CD4-positive, CD25-positive, alpha-beta regulatory T cell (primary cell): Measurements from ENCODE around the gene DYNLT2. TPM values are rescaled to one million over a fixed set of nuclear protein-coding genes. Genes with fewer than 3 reads are reported as not detected.

Experiments used
- ATAC-seq, 2 donors: fragments of 150-1000 bp; cut with Tn5 transposase; one replicate each; pipeline ENCODE4 v1.10.0; 2021; ENCODE audit warnings: low read depth in 2 of 2, moderate number of reproducible peaks in 2 of 2, moderate library complexity in 1 of 2
- DNase-seq, 3 donors: peaks; one replicate each; pipeline versions ENCODE4 v3.0.0 to v3.0.0-alpha.2; 2012 to 2022; ENCODE audit warnings: mixed read lengths in 1 of 3
- H3K27ac ChIP-seq: one replicate; pipeline ENCODE4 v1.7.0; 2013; ENCODE audit warnings: mild to moderate bottlenecking, low read length; ENCODE audit not compliant: insufficient read depth, poor library complexity, severe bottlenecking
- H3K27me3 ChIP-seq: one replicate; pipeline ENCODE4 v1.7.0; 2013; ENCODE audit warnings: low read length; ENCODE audit not compliant: control insufficient read depth, insufficient read depth
- H3K36me3 ChIP-seq: one replicate; pipeline ENCODE4 v1.7.0; 2013; ENCODE audit warnings: mild to moderate bottlenecking, low read length, moderate library complexity; ENCODE audit not compliant: control insufficient read depth, insufficient read depth
- H3K4me1 ChIP-seq: 2 replicates; pipeline ENCODE4 v1.7.0; 2013; ENCODE audit warnings: mild to moderate bottlenecking, low read length; ENCODE audit not compliant: insufficient read depth, control insufficient read depth, poor library complexity, severe bottlenecking
- H3K4me3 ChIP-seq: one replicate; pipeline ENCODE4 v1.7.0; 2013; ENCODE audit warnings: low read depth, mild to moderate bottlenecking, low read length, moderate library complexity
- H3K9me3 ChIP-seq, 2 experiments: 1 replicate in 1 of 2; 2 replicates in 1 of 2; pipeline ENCODE4 v1.7.0; 2013; ENCODE audit warnings: low read length in 2 of 2, mild to moderate bottlenecking in 1 of 2, moderate library complexity in 1 of 2; ENCODE audit not compliant: control insufficient read depth in 2 of 2
- H3K27ac Mint-ChIP-seq, 3 donors: one replicate each; pipeline ENCODE4 v1.8.0; 2020 to 2022; ENCODE audit warnings: mild to moderate bottlenecking in 3 of 3, mixed read lengths in 3 of 3, moderate library complexity in 2 of 3
- H3K27me3 Mint-ChIP-seq: one replicate; pipeline ENCODE4 v1.8.0; 2022; ENCODE audit warnings: mild to moderate bottlenecking, mixed read lengths
- H3K36me3 Mint-ChIP-seq: one replicate; pipeline ENCODE4 v1.8.0; 2020; ENCODE audit warnings: mixed read lengths
- H3K4me1 Mint-ChIP-seq, 4 donors: one replicate each; pipeline ENCODE4 v1.8.0; 2020 to 2022; ENCODE audit warnings: mixed read lengths in 4 of 4, mild to moderate bottlenecking in 1 of 4
- H3K4me3 Mint-ChIP-seq, 4 donors: one replicate each; pipeline ENCODE4 v1.8.0; 2020 to 2022; ENCODE audit warnings: mild to moderate bottlenecking in 4 of 4, mixed read lengths in 4 of 4, moderate library complexity in 3 of 4
- H3K9me3 Mint-ChIP-seq, 7 donors: one replicate each; pipeline ENCODE4 v1.8.0; 2020 to 2022; ENCODE audit warnings: mixed read lengths in 7 of 7, mild to moderate bottlenecking in 3 of 7, moderate library complexity in 2 of 7
- polyA plus RNA-seq, 4 donors: library from polyadenylated mRNA; unstranded; fragments of 300-500 nt; fragmentation: Illumina TruSeq; gene quantifications; one replicate each; pipeline ENCODE4 v1.2.3, GENCODE V29; 2021
- total RNA-seq: library from RNA; stranded (reverse); gene quantifications from one replicate; pipeline ENCODE4 v1.2.3, GENCODE V29; 2022

DYNLT2 gene
- total and polyA plus RNA-seq, 5 donors from 2014 or later = 0.48 to 3.9 (median 1.1) TPM

DNA sequence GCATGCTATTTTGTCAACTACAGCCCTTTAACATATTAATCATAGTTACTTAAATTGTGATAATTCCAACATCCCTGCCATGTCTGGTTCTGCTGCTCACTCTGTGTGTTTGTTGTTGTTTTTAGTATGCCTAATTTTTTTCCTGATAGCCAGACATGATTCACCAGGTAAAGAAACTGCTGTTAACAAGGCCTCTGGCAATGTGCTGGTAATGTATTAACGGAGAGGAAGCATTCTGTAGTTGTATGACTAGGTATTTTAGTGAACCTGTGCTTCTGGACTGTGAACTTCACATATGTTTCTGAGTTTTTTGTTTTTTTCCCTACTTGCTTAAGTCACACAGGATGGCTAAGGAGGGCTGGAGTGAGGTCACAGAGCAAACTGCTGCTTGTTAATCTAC, 4.8 kb downstream of the DYNLT2 start:
- Histone ChIP-seq H3K27ac (no peak overlapping the region), H3K36me3 (no peaks in the 10 kb centered on the region), H3K27me3 (peaks cover 5% of the 10 kb centered on the region), H3K9me3 (peaks cover 0 to 5% of the 10 kb centered on the region in 2 experiments), H3K4me3 (no peak overlapping the region), H3K4me1 (peaks cover 12% of the 10 kb centered on the region)
- DNase-seq = no peak
- no peak overlapping the region for H3K27ac Mint-ChIP-seq
- H3K4me3 Mint-ChIP-seq = no peak overlapping the region
- no peak for ATAC-seq
- peaks cover 10 to 23% (median 16%) of the 10 kb centered on the region in 4 donors for H3K4me1 Mint-ChIP-seq
- H3K9me3 Mint-ChIP-seq = peaks cover 0 to 4% (median 4%) of the 10 kb centered on the region in 7 donors
- peaks cover 17% of the 10 kb centered on the region for H3K27me3 Mint-ChIP-seq
- peaks cover 9% of the 10 kb centered on the region for H3K36me3 Mint-ChIP-seq

- H3K4me1 ChIP-seq = peaks cover 3% of the 10 kb centered on the region
- peaks cover 5% of the 10 kb centered on the region for H3K27me3 ChIP-seq
- Mint-ChIP-seq H3K27ac (no peak overlapping the region), H3K9me3 (peaks cover 0 to 4% (median 4%) of the 10 kb centered on the region in 7 donors), H3K36me3 (peaks cover 4% of the 10 kb centered on the region), H3K4me1 (peaks cover 0 to 12% (median 11%) of the 10 kb centered on the region in 4 donors), H3K4me3 (peak overlapping the region in 1 of 4 donors; percentile 7), H3K27me3 (peaks cover 17% of the 10 kb centered on the region)
- no peaks in the 10 kb centered on the region for H3K36me3 ChIP-seq
- H3K4me3 ChIP-seq = no peak overlapping the region
- ATAC-seq (no peak), DNase-seq (no peak)
- peaks cover 0 to 5% of the 10 kb centered on the region in 2 experiments for H3K9me3 ChIP-seq
- no peak overlapping the region for H3K27ac ChIP-seq
Observed at GRCh38 chr6:169745405-169745804, 6.0 kb downstream of the DYNLT2 start.

GRCh38 chr6:169741344-169741743, 10.0 kb downstream of the DYNLT2 start:
- Histone ChIP-seq H3K4me3 (no peak overlapping the region), H3K36me3 (no peaks in the 10 kb centered on the region), H3K27me3 (peaks cover 5% of the 10 kb centered on the region), H3K4me1 (no peaks in the 10 kb centered on the region), H3K27ac (no peak overlapping the region), H3K9me3 (peaks cover 0 to 5% of the 10 kb centered on the region in 2 experiments)
- no peak overlapping the region for H3K27ac Mint-ChIP-seq
- peaks cover 4% of the 10 kb centered on the region for H3K36me3 Mint-ChIP-seq
- no peaks in the 10 kb centered on the region for H3K4me1 Mint-ChIP-seq
- H3K27me3 Mint-ChIP-seq = peaks cover 14% of the 10 kb centered on the region
- ATAC-seq (no peak), DNase-seq (no peak)
- H3K4me3 Mint-ChIP-seq = no peak overlapping the region
- peaks cover 0 to 4% (median 0%) of the 10 kb centered on the region in 7 donors for H3K9me3 Mint-ChIP-seq

DNA sequence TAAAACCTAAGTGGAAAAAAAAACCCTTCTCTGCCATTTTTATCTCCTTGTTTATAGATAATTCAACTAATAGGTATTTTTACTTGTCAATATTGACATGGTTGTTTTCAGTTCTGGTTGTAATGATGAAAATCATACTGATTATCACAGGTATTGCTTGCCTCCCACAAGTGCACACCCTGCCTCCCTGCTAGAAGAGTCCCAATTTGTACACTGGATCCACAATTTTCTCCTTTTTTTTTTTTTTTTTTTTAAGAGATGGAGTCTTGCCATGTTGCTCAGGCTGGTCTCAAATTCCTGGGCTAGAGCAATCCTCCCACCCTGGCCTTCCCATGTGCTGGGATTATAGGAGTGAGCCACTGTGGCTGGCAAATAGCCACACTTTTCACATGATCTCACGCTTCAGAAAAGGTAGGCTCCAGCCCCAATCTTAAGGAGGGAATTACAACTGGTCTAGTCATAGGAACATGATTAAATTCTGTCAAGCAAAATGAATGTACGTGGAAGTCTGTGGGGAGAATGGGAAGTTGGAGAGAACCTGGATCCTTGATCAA, 12.3 kb downstream of the DYNLT2 start:
- Histone ChIP-seq H3K27me3 (no peaks in the 10 kb centered on the region), H3K36me3 (no peaks in the 10 kb centered on the region), H3K4me1 (no peaks in the 10 kb centered on the region), H3K27ac (no peak overlapping the region), H3K4me3 (no peak overlapping the region), H3K9me3 (no peaks in the 10 kb centered on the region)
- Mint-ChIP-seq H3K4me3 (peak overlapping the region in 1 of 4 donors; percentile 17), H3K9me3 (peaks cover 0 to 1% (median 0%) of the 10 kb centered on the region in 7 donors), H3K27me3 (peaks cover 31% of the 10 kb centered on the region), H3K4me1 (peaks cover 0 to 3% (median 0%) of the 10 kb centered on the region in 4 donors), H3K36me3 (peaks cover 4% of the 10 kb centered on the region), H3K27ac (no peak overlapping the region)
- no peak for ATAC-seq
- no peak for DNase-seq

DNA sequence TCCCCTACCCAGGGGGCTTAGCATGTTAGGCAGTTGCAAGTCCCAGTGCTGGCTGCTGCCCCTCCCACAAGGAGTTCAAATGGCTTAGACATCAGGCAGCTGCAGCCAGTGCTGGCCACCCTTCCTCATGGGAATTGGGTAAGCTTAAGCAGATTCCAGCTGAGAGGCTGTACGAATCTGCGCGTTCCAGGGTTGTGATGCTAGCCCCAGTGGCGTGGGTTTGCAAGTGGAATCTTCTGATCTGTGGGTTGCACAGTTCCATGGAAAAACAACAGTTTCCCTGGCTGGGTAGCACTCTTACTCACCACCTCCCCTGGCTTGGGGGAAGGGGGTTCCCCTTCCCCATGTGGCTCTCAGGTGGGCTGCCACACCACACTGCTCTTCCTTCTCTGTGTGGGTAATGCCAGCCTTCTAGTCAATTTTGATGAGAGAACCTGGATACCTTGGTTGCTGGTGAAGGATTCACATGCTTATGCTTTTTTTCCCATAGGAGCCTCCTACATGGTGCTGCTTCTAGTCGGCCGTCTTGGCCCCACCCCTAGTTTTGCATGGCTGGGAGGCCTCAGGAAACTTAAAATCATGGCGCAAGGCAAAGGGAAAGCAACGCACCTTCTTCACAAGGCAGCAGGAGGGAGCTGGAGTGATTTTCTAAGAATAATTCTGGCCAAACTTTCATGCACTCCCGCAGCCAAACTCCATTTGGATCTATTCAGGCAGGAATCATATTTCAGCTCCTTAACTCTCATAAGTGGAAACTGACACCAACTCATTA, 13.0 kb downstream of the DYNLT2 start:
- peaks cover 0 to 1% (median 0%) of the 10 kb centered on the region in 7 donors for H3K9me3 Mint-ChIP-seq
- no peak overlapping the region for H3K27ac ChIP-seq
- peaks cover 4% of the 10 kb centered on the region for H3K36me3 Mint-ChIP-seq
- no peak overlapping the region for H3K27ac Mint-ChIP-seq
- no peak overlapping the region for H3K4me3 Mint-ChIP-seq
- H3K4me1 ChIP-seq = no peaks in the 10 kb centered on the region
- ATAC-seq (no peak), DNase-seq (no peak)
- H3K9me3 ChIP-seq = no peaks in the 10 kb centered on the region
- no peaks in the 10 kb centered on the region for H3K36me3 ChIP-seq
- peaks cover 0 to 3% (median 0%) of the 10 kb centered on the region in 4 donors for H3K4me1 Mint-ChIP-seq
- peaks cover 30% of the 10 kb centered on the region for H3K27me3 Mint-ChIP-seq
- H3K4me3 ChIP-seq = no peak overlapping the region
- no peaks in the 10 kb centered on the region for H3K27me3 ChIP-seq

- Histone ChIP-seq H3K4me1 (peaks cover 4% of the 10 kb centered on the region), H3K36me3 (no peaks in the 10 kb centered on the region), H3K27me3 (peaks cover 1% of the 10 kb centered on the region), H3K4me3 (no peak overlapping the region), H3K9me3 (no peaks in the 10 kb centered on the region), H3K27ac (no peak overlapping the region)
- Mint-ChIP-seq H3K36me3 (no peaks in the 10 kb centered on the region), H3K27ac (no peak overlapping the region), H3K9me3 (no peaks in the 10 kb centered on the region), H3K27me3 (peaks cover 22% of the 10 kb centered on the region), H3K4me3 (no peak overlapping the region), H3K4me1 (peaks cover 8 to 19% (median 13%) of the 10 kb centered on the region in 4 donors)
- ATAC-seq = no peak
- no peak for DNase-seq
Observed at GRCh38 chr6:169729961-169730360, 21.4 kb downstream of the DYNLT2 start.

GRCh38 chr6:169726963-169727362, 24.4 kb downstream of the DYNLT2 start:
- H3K4me3 Mint-ChIP-seq = peak overlapping the region in 2 of 4 donors; percentile 2 to 83
- H3K27me3 Mint-ChIP-seq = peaks cover 9% of the 10 kb centered on the region
- H3K27ac Mint-ChIP-seq = peak overlapping the region in 1 of 3 donors; percentile 63

More at GRCh38 chr6:169726963-169727362, 24.4 kb downstream of the DYNLT2 start:
- Histone ChIP-seq H3K9me3 (no peaks in the 10 kb centered on the region), H3K4me3 (no peak overlapping the region), H3K27me3 (peaks cover 1% of the 10 kb centered on the region), H3K4me1 (peaks cover 18% of the 10 kb centered on the region), H3K36me3 (no peaks in the 10 kb centered on the region), H3K27ac (no peak overlapping the region)
- H3K36me3 Mint-ChIP-seq = no peaks in the 10 kb centered on the region
- peaks cover 7 to 33% (median 19%) of the 10 kb centered on the region in 4 donors for H3K4me1 Mint-ChIP-seq
- ATAC-seq (no peak), DNase-seq (no peak)
- no peaks in the 10 kb centered on the region for H3K9me3 Mint-ChIP-seq
